ENCODE results near the gene ASB5. TPM values are rescaled to one million over a fixed set of nuclear protein-coding genes. Genes with fewer than 3 reads are reported as not detected.

The ASB5 gene
- total and polyA plus RNA-seq, 2 of the 8 experiments (the other 6 are each of a cell fraction or from before 2014, with no cell fraction given), result 0.02 TPM; not detected in 1

GRCh38 chr4:176189891-176190795, 78.9 kb downstream of the ASB5 start:
- H2BK20ac ChIP-seq (ENCODE audit: low read length), result no peak overlapping the region
- no peak for FAIRE-seq
- 88% methylated on average over 11 of the region's 11 CpGs; no CpG with 5 or more reads in 1 of the 2 experiments for WGBS, 2 experiments (ENCODE audit: extremely low coverage in 1 of 2, insufficient coverage in 1 of 2, insufficient read length in 1 of 2, insufficient replicate concordance in 2 of 2, low coverage in 1 of 2, low lambda C conversion rate in 2 of 2, missing lambda C conversion rate in 1 of 2)
- H3K23ac ChIP-seq (ENCODE audit: insufficient read length), result no peak overlapping the region
- no peak overlapping the region for H3K4me3 ChIP-seq (ENCODE audit: extremely low read depth in 1 of 4, insufficient read depth in 2 of 4, low read depth in 3 of 4, low read length in 4 of 4)
- ChIA-PET CTCF (ENCODE audit: partially characterized antibody) (interaction anchor here (1.6 kb wide), 1 partner anchor 39 kb away, joined by 3 read pairs; no protein-coding TSS in a partner anchor), POLR2A (ENCODE audit: partially characterized antibody) (no interaction called here)
- no peak overlapping the region for H2BK5ac ChIP-seq (ENCODE audit: low read depth, low read length)
- H2AK5ac ChIP-seq (ENCODE audit: low read depth, low read length), result no peak overlapping the region
- H3K56ac ChIP-seq (replicated peaks; ENCODE audit: insufficient read length, low read depth, low read length), result no peak overlapping the region
- H3K36me3 ChIP-seq (ENCODE audit: control insufficient read depth in 2 of 4, insufficient read depth in 4 of 4, low read length in 3 of 4), result no peaks in the 10 kb centered on the region
- H2AFZ ChIP-seq (ENCODE audit: low read length), result 0 out of 2 replicates have a peak overlapping the region, but pooled peaks have one; percentile 9
- no peak overlapping the region for H3K9ac ChIP-seq (replicated peaks in 1 of 4; ENCODE audit: extremely low read depth in 1 of 4, low read depth in 3 of 4, low read length in 3 of 4)
- H4K91ac ChIP-seq (replicated peaks; ENCODE audit: insufficient read length, low read length), result no peak overlapping the region
- H3K14ac ChIP-seq (ENCODE audit: insufficient read length), result no peak overlapping the region
- no peaks in the 10 kb centered on the region for H3K27me3 ChIP-seq (replicated peaks in 1 of 4; ENCODE audit: control insufficient read depth in 3 of 4, extremely low read depth in 1 of 4, insufficient read depth in 3 of 4, low read length in 3 of 4)
- no peaks in the 10 kb centered on the region for H3K79me2 ChIP-seq (ENCODE audit: control insufficient read depth in 1 of 2, insufficient read depth in 2 of 2, low read length in 2 of 2)
- no peak overlapping the region for H2BK12ac ChIP-seq (ENCODE audit: low read depth, low read length)
- H2BK120ac ChIP-seq (replicated peaks; ENCODE audit: low read depth, low read length), result no peak overlapping the region
- no peak overlapping the region for H4K8ac ChIP-seq (ENCODE audit: extremely low read depth, insufficient read depth, low read length)
- peaks cover 3 to 16% (median 7%) of the 10 kb centered on the region in 4 experiments; a peak in 6 of 7 replicates for H3K4me1 ChIP-seq (replicated peaks in 1 of 4; ENCODE audit: control insufficient read depth in 3 of 4, insufficient read depth in 4 of 4, low read length in 3 of 4)
- H3K23me2 ChIP-seq (ENCODE audit: low read depth, low read length), result peaks cover under 1% of the 10 kb centered on the region; the same call in 1 of the 2 replicates
- H4K5ac ChIP-seq (ENCODE audit: insufficient read length, low read depth, low read length), result no peak overlapping the region
- H3K4me2 ChIP-seq (ENCODE audit: insufficient read depth in 1 of 2, low read depth in 2 of 2, low read length in 2 of 2), result no peak overlapping the region
- H3K27ac ChIP-seq (ENCODE audit: low read depth, low read length), result no peak overlapping the region
- DNase-seq (ENCODE audit: low read depth in 1 of 2, low spot score in 2 of 2), result no peak
- H4K20me1 ChIP-seq (replicated peaks in 1 of 2; ENCODE audit: control insufficient read depth in 1 of 2, insufficient read depth in 2 of 2, low read length in 2 of 2), result no peaks in the 10 kb centered on the region
- no peak overlapping the region for H3K4ac ChIP-seq (replicated peaks; ENCODE audit: insufficient read length, low read depth, low read length)
- no peak overlapping the region for H2BK15ac ChIP-seq (ENCODE audit: low read length)
- H3K79me1 ChIP-seq (ENCODE audit: low read depth, low read length), result no peaks in the 10 kb centered on the region
- no peak overlapping the region for H3K18ac ChIP-seq (ENCODE audit: extremely low read depth, low read length)
- no peaks in the 10 kb centered on the region for H3K9me3 ChIP-seq (ENCODE audit: insufficient read depth in 2 of 2, low read depth in 1 of 2, low read length in 1 of 2)
- TF ChIP-seq ATF3 (IDR thresholded peaks at IDR 0.05; ENCODE audit: insufficient read depth, low read depth, low read length) (no peak), ZNF274 (IDR thresholded peaks at IDR 0.05; ENCODE audit: borderline replicate concordance, extremely low read depth, low read length) (no peak), KDM5A (IDR thresholded peaks at IDR 0.05; ENCODE audit: low read length) (no peak), KDM4A (IDR thresholded peaks at IDR 0.05; ENCODE audit: low read depth, low read length, severe bottlenecking) (no peak), JUN (IDR thresholded peaks at IDR 0.05; ENCODE audit: low read depth, low read length) (no peak), USF2 (IDR thresholded peaks at IDR 0.05; ENCODE audit: low read length) (no peak), TAF1 (IDR thresholded peaks at IDR 0.05; ENCODE audit: low read depth, low read length) (no peak), MAFK (IDR thresholded peaks at IDR 0.05; ENCODE audit: low read depth, low read length) (no peak), RXRA (IDR thresholded peaks at IDR 0.05; ENCODE audit: insufficient read depth, low read depth, low read length) (no peak), HDAC2 (IDR thresholded peaks at IDR 0.05; ENCODE audit: borderline replicate concordance in 1 of 2, low read depth in 2 of 2, low read length in 2 of 2) (no peak)

Data from H1 (cell line).